GM12892 (cell line): ENCODE results near the gene AGMAT.

Experiments used
- POLR2A ChIP-seq: IDR thresholded peaks from 2 replicates; pipeline ENCODE4 v1.6.1; 2011; ENCODE audit warnings: low read depth, low read length, control low read depth
- POLR2AphosphoS5 ChIP-seq: IDR thresholded peaks from 2 replicates; pipeline ENCODE4 v1.6.1; 2011; ENCODE audit warnings: low read depth, low read length, control low read depth
- TAF1 ChIP-seq: IDR thresholded peaks from 2 replicates; pipeline ENCODE4 v1.6.1; 2011; ENCODE audit warnings: low read depth, mild to moderate bottlenecking, control low read depth, low read length, borderline replicate concordance

DNA sequence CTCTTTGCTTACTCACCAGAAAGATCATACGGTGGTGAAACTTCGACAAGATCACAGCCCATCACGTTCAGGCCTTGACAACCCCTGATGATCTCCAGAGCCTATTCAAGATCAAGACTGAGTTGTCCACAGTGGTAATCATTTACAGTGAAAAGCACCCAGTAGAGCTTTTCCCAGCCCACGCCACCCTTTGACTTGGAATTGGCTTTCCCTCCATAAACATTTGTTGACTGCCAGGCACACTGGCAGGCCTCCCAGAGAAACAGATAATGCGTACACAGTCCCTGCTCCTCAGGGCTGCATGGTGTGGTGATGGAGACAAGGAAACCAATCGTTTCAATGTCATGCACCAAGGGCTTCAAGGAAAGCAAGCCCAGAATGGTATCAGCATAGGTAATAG is 10.1 kb downstream of the AGMAT start:
- no peak for TF ChIP-seq POLR2AphosphoS5
- no peak for TF ChIP-seq POLR2A
- TF ChIP-seq TAF1: no peak
